ENCODE data around the gene VSX2.

Gene VSX2

GRCh38 chr14:74223016-74223415, 16.2 kb upstream of the VSX2 start:
- no peak for DNase-seq (ENCODE audit: low spot score)

- no peak for DNase-seq (ENCODE audit: low spot score)
Observed at GRCh38 chr14:74231784-74232183, 7.5 kb upstream of the VSX2 start.

- no peak for DNase-seq (ENCODE audit: low spot score)
Observed at GRCh38 chr14:74235017-74235416, 4.2 kb upstream of the VSX2 start.

GRCh38 chr14:74237441-74237840, 1.8 kb upstream of the VSX2 start:
- no peak for DNase-seq (ENCODE audit: low spot score)

- no peak for DNase-seq (ENCODE audit: low spot score)
Observed at GRCh38 chr14:74239848-74240793, 872 bp downstream of the VSX2 start.

- DNase-seq (ENCODE audit: low spot score) = no peak
Observed at GRCh38 chr14:74240794-74241651, 1.8 kb downstream of the VSX2 start.

- no peak for DNase-seq (ENCODE audit: low spot score)
Observed at GRCh38 chr14:74241652-74242017, 2.4 kb downstream of the VSX2 start.

- DNase-seq (ENCODE audit: low spot score) = no peak
Observed at GRCh38 chr14:74242021-74242779, 3.0 kb downstream of the VSX2 start.

- DNase-seq (ENCODE audit: low spot score) = no peak
Observed at GRCh38 chr14:74242780-74243042, 3.5 kb downstream of the VSX2 start.

GRCh38 chr14:74243051-74243450, 3.8 kb downstream of the VSX2 start:
- no peak for DNase-seq (ENCODE audit: low spot score)

GRCh38 chr14:74244115-74244514, 4.9 kb downstream of the VSX2 start:
- no peak for DNase-seq (ENCODE audit: low spot score)

GRCh38 chr14:74245292-74245691, 6.0 kb downstream of the VSX2 start:
- DNase-seq (ENCODE audit: low spot score) = no peak

GRCh38 chr14:74246542-74246941, 7.3 kb downstream of the VSX2 start:
- no peak for DNase-seq (ENCODE audit: low spot score)

GRCh38 chr14:74248017-74248416, 8.8 kb downstream of the VSX2 start:
- no peak for DNase-seq (ENCODE audit: low spot score)

- DNase-seq (ENCODE audit: low spot score) = no peak
Observed at GRCh38 chr14:74249433-74250375, 10.5 kb downstream of the VSX2 start.

GRCh38 chr14:74255281-74255680, 16.0 kb downstream of the VSX2 start:
- no peak for DNase-seq (ENCODE audit: low spot score)

- peak; percentile 55 for DNase-seq (ENCODE audit: low spot score)
Observed at GRCh38 chr14:74257078-74257940, 18.1 kb downstream of the VSX2 start.

- DNase-seq (ENCODE audit: low spot score) = no peak
Observed at GRCh38 chr14:74257941-74258763, 18.9 kb downstream of the VSX2 start.

GRCh38 chr14:74258764-74259035, 19.5 kb downstream of the VSX2 start:
- no peak for DNase-seq (ENCODE audit: low spot score)

- no peak for DNase-seq (ENCODE audit: low spot score)
Observed at GRCh38 chr14:74259513-74259912, 20.3 kb downstream of the VSX2 start.
